ENCODE data around the gene PPIE. TPM values are rescaled to one million over a fixed set of nuclear protein-coding genes. Genes with fewer than 3 reads are reported as not detected.

PPIE gene
- total RNA-seq, 1 experiment from 2014 or later: 36.3 TPM

DNA sequence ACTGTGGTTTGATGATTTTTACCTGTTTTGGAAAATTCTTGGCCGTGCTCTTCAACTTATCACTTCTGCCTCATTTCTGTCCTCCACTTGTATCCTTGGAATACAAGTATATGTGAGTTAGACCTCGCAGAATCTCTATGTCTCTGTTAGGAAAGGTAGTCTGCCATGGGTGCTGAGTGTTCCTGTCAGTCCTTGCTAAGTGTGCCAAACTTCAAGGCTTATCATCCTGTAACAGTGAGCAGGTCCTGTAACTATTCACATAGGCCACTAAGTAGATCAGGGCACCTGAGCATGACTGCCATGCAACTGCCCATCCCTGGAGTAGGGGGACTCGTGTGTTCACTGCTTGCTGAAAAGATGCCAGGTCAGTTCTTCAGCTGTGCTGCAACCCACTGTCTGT, 74.2 kb downstream of the PPIE start:
- Histone ChIP-seq H4K8ac (replicated peaks; ENCODE audit: insufficient read length, low read depth, low read length) (no peak overlapping the region), H4K20me1 (ENCODE audit: control insufficient read depth, insufficient read depth, insufficient read length) (no peaks in the 10 kb centered on the region), H3K79me2 (ENCODE audit: insufficient read depth, low read length) (no peaks in the 10 kb centered on the region), H3K9me3 (ENCODE audit: control insufficient read depth, low read depth, low read length) (no peaks in the 10 kb centered on the region), H4K91ac (ENCODE audit: insufficient read length, low read depth, low read length) (no peak overlapping the region), H3K27me3 (ENCODE audit: insufficient read depth, low read length) (no peaks in the 10 kb centered on the region), H3K23ac (ENCODE audit: insufficient read length, low read depth, low read length) (no peak overlapping the region), H3K4me1 (ENCODE audit: insufficient read depth, low read length) (no peaks in the 10 kb centered on the region), H3T11ph (ENCODE audit: low read length) (no peak overlapping the region), H3K79me1 (ENCODE audit: insufficient read depth, low read depth, low read length, poor library complexity, severe bottlenecking) (no peaks in the 10 kb centered on the region), H3K56ac (ENCODE audit: insufficient read length, low read depth, low read length) (no peak overlapping the region), H3K27ac (ENCODE audit: insufficient read length, low read depth, low read length) (no peak overlapping the region), H3K23me2 (ENCODE audit: insufficient read length, low read depth, low read length, poor library complexity, severe bottlenecking) (no peaks in the 10 kb centered on the region), H3K4ac (ENCODE audit: low read depth, low read length) (no peak overlapping the region), H2AFZ (ENCODE audit: low read length) (no peak overlapping the region), H4K5ac (ENCODE audit: insufficient read length, low read depth, low read length) (no peak overlapping the region), H3K4me2 (ENCODE audit: insufficient read depth, insufficient read length, low read length) (no peak overlapping the region), H2BK15ac (ENCODE audit: low read depth, low read length) (no peak overlapping the region), H3K9ac (ENCODE audit: extremely low read depth, insufficient read length, low read length) (no peak overlapping the region), H2BK5ac (ENCODE audit: insufficient read length, low read length) (no peak overlapping the region), H2AK5ac (ENCODE audit: insufficient read length, low read length) (no peak overlapping the region), H2BK12ac (ENCODE audit: insufficient read length, low read depth, low read length) (no peak overlapping the region), H3K14ac (ENCODE audit: insufficient read depth, low read length) (no peak overlapping the region), H2BK20ac (ENCODE audit: low read depth, low read length, poor library complexity, severe bottlenecking) (no peak overlapping the region), H3K18ac (ENCODE audit: insufficient read length, low read depth, low read length) (no peak overlapping the region), H2BK120ac (ENCODE audit: low read depth, low read length, poor library complexity, severe bottlenecking) (no peak overlapping the region)
- H3K36me3 Mint-ChIP-seq (ENCODE audit: insufficient read depth in 1 of 3, low read depth in 3 of 3): peaks cover 0 to 4% (median 0%) of the 10 kb centered on the region in 3 experiments; a peak in 2 of 7 replicates
- H3K27ac Mint-ChIP-seq: no peak overlapping the region; a peak in 1 of 7 replicates
- no peak for DNase-seq
- TF ChIP-seq, protein P1, sequence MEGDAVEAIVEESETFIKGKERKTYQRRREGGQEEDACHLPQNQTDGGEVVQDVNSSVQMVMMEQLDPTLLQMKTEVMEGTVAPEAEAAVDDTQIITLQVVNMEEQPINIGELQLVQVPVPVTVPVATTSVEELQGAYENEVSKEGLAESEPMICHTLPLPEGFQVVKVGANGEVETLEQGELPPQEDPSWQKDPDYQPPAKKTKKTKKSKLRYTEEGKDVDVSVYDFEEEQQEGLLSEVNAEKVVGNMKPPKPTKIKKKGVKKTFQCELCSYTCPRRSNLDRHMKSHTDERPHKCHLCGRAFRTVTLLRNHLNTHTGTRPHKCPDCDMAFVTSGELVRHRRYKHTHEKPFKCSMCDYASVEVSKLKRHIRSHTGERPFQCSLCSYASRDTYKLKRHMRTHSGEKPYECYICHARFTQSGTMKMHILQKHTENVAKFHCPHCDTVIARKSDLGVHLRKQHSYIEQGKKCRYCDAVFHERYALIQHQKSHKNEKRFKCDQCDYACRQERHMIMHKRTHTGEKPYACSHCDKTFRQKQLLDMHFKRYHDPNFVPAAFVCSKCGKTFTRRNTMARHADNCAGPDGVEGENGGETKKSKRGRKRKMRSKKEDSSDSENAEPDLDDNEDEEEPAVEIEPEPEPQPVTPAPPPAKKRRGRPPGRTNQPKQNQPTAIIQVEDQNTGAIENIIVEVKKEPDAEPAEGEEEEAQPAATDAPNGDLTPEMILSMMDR (conservative IDR thresholded peaks at IDR 0.05): no peak
- H3K27me3 Mint-ChIP-seq (ENCODE audit: low read depth): peaks cover 31% of the 10 kb centered on the region
- WGBS (ENCODE audit: extremely low coverage, insufficient read length, low lambda C conversion rate): no CpG with 5 or more reads among the region's 3 CpGs
- peaks cover 0 to 7% of the 10 kb centered on the region in 2 experiments for H3K4me1 Mint-ChIP-seq
- H3K4me3 Mint-ChIP-seq: no peak overlapping the region
- H3K9me3 Mint-ChIP-seq: peaks cover 1 to 6% of the 10 kb centered on the region in 2 experiments; a peak in 4 of 5 replicates

Other genes with a start within 250 kb of the PPIE start
- 0.52 and 0.94 TPM in 2 replicates for gene BMP8A, start 247.2 kb upstream of the PPIE start, total RNA-seq (2021)
- gene PABPC4, start 162.1 kb upstream of the PPIE start, total RNA-seq (2021): 368 and 377 TPM in 2 replicates
- 1.8 and 1.9 TPM in 2 replicates for gene HEYL, start 99.2 kb upstream of the PPIE start, total RNA-seq (2021)
- not detected in 2 replicates for gene NT5C1A, start 66.8 kb upstream of the PPIE start, total RNA-seq (2021)
- gene HPCAL4, start 47.4 kb upstream of the PPIE start, total RNA-seq (2021): 0.15 TPM in 2 replicates
- gene OXCT2, start 32.5 kb downstream of the PPIE start, total RNA-seq (2021): 3.7 and 4.3 TPM in 2 replicates
- 0.33 and 0.42 TPM in 2 replicates for gene BMP8B, start 50.0 kb downstream of the PPIE start, total RNA-seq (2021)
- gene TRIT1, start 144.6 kb downstream of the PPIE start, total RNA-seq (2021): 25.4 and 28.2 TPM in 2 replicates
- 17.6 and 18.4 TPM in 2 replicates for gene MYCL, start 163.0 kb downstream of the PPIE start, total RNA-seq (2021)
- 18.2 and 19.9 TPM in 2 replicates for gene MFSD2A, start 216.3 kb downstream of the PPIE start, total RNA-seq (2021)